Measurements from ENCODE around the gene PLOD1. TPM values are rescaled to one million over a fixed set of nuclear protein-coding genes. Genes with fewer than 3 reads are reported as not detected.
A peak's percentile ranks its signal among the peaks of the same experiment; 100 is the strongest.

PLOD1 gene
- total and polyA plus RNA-seq, 2 of the 13 experiments (the other 11 are each of a cell fraction or from before 2014, with no cell fraction given) = 70.1 to 318 TPM

DNA sequence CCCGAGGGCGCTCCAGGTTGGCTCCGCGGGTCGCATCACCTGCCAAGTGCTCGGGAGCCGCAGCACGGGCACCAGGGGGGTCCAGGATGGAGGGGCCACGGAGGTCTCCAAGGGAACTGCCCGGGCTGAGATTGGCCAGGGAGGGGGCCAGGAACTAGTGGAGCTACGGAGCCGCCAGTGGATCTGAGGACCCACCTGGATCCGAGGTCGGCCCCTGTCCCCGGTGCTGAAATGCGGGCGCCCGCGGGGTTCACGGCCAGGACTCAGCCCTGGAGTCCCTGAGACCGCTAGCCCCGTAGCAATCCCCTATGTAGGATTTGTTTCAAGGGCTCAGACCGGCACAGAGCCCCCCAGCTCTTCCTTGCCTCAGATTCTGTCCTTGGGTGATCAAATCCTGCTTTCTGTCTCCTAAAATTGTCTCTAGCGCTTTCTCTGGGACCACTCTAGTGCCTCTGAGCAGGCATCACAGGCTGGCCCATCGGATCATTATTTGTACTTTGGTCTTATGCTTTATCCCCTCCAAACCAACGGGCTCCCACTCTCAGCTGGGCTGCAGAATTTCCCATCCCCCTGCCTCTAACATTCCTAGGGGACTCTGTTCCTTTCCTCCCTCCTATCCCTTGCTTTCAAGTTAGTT lies 35.6 kb upstream of the PLOD1 start (continued):
- TF ChIP-seq, protein P1, sequence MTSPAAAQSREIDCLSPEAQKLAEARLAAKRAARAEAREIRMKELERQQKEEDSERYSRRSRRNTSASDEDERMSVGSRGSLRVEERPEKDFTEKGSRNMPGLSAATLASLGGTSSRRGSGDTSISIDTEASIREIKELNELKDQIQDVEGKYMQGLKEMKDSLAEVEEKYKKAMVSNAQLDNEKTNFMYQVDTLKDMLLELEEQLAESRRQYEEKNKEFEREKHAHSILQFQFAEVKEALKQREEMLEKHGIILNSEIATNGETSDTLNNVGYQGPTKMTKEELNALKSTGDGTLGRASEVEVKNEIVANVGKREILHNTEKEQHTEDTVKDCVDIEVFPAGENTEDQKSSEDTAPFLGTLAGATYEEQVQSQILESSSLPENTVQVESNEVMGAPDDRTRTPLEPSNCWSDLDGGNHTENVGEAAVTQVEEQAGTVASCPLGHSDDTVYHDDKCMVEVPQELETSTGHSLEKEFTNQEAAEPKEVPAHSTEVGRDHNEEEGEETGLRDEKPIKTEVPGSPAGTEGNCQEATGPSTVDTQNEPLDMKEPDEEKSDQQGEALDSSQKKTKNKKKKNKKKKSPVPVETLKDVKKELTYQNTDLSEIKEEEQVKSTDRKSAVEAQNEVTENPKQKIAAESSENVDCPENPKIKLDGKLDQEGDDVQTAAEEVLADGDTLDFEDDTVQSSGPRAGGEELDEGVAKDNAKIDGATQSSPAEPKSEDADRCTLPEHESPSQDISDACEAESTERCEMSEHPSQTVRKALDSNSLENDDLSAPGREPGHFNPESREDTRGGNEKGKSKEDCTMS (CRISPR knock-in tag; conservative IDR thresholded peaks at IDR 0.05) = no peak
- TF ChIP-seq ZNF75D (CRISPR knock-in tag; IDR thresholded peaks at IDR 0.05; ENCODE audit: borderline replicate concordance) (peak; percentile 50; the same call in 1 of the 2 replicates), ZNF597 (CRISPR knock-in tag; IDR thresholded peaks at IDR 0.05) (no peak), EHMT2 (IDR thresholded peaks at IDR 0.05; ENCODE audit: borderline replicate concordance, low read depth, low read length) (peak; percentile 64; the same call in 1 of the 2 replicates), ZBTB42 (CRISPR knock-in tag; IDR thresholded peaks at IDR 0.05) (no peak), ZNF563 (CRISPR knock-in tag; IDR thresholded peaks at IDR 0.05) (peak; percentile 45; the same call in 1 of the 2 replicates), ZNF841 (CRISPR knock-in tag; IDR thresholded peaks at IDR 0.05; ENCODE audit: borderline replicate concordance) (no peak), ELF1 (CRISPR knock-in tag; IDR thresholded peaks at IDR 0.05) (no peak), ZFP1 (CRISPR knock-in tag; IDR thresholded peaks at IDR 0.05) (no peak), ZNF678 (CRISPR knock-in tag; IDR thresholded peaks at IDR 0.05) (no peak), PRDM4 (CRISPR knock-in tag; IDR thresholded peaks at IDR 0.05; ENCODE audit: borderline replicate concordance) (no peak), ZNF3 (CRISPR knock-in tag; IDR thresholded peaks at IDR 0.05) (no peak), ZKSCAN1 (IDR thresholded peaks at IDR 0.05; ENCODE audit: low read length) (no peak), IRF1 (CRISPR knock-in tag; IDR thresholded peaks at IDR 0.05; ENCODE audit: low read depth) (no peak), SRY (CRISPR knock-in tag; IDR thresholded peaks at IDR 0.05) (no peak), MTERF4 (CRISPR knock-in tag; IDR thresholded peaks at IDR 0.05) (0 out of 2 replicates have a peak, but pooled peaks have one; percentile 25), ZSCAN31 (CRISPR knock-in tag; IDR thresholded peaks at IDR 0.05; ENCODE audit: low read depth) (no peak), ZFP90 (CRISPR knock-in tag; IDR thresholded peaks at IDR 0.05; ENCODE audit: borderline replicate concordance) (no peak), MED8 (CRISPR knock-in tag; IDR thresholded peaks at IDR 0.05; ENCODE audit: insufficient replicate concordance) (no peak), ZNF788 (CRISPR knock-in tag; IDR thresholded peaks at IDR 0.05; ENCODE audit: borderline replicate concordance) (no peak), ARNTL (CRISPR knock-in tag; IDR thresholded peaks at IDR 0.05) (0 out of 2 replicates have a peak, but pooled peaks have one; percentile 27), HNRNPUL1 (IDR thresholded peaks at IDR 0.05; ENCODE audit: low read depth, low read length) (no peak), PITX1 (CRISPR knock-in tag; IDR thresholded peaks at IDR 0.05) (0 out of 2 replicates have a peak, but pooled peaks have one; percentile 14)
